HG03378 (cell line): ENCODE data around the gene FOXB1.

ENCODE experiments used
- ATAC-seq: cut with Tn5 transposase; IDR thresholded peaks from one replicate; pipeline ENCODE4 v1.9.1; 2021; ENCODE audit warnings: mild to moderate bottlenecking, moderate library complexity; ENCODE audit not compliant: unreplicated experiment

FOXB1 gene

DNA sequence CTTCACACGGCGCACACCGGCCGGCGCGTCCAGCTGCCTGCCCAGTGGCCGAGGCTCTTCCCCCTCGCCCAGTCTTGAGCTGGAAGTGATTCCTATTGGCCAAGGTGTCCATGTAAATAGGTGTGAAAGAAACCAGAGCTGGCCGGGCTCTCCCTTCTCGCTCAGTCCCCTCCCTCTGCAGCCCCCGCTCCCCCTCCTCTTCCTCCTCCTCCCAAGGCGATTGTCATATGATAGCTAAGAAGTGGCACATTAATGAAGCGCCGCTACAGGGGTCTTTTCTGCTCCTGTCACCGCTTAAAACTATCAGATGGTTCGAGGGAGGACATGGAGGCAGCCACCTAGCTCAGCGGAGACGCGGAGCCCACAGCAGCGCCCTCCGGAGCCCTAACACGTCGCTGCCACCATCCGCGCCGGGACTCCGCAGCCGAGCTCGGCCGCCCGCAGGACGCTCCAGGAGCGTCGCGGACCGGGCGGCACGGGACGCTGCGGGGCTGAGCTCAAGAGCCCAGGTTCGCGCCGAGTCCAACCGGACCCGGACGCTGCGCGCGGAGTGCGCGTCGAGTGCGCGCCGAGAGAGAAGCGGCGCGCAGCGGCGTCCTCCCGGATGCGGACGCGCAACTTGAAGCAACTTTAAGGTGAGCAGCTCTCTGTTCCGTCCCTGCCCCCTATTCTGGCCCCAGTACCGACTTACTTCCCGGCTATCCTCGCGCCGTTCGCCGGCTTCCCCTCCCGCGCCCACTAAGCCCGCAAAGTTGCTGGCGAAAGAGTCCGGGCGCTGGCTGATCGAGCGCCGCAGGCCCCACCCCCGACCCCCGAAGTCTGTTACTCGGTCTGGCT, at the start of gene FOXB1:
Gene FOXB1, plus strand, starts transcription at position 303 of the 837 bp plus-strand sequence. CDS start 653 bp downstream, outside the sequence.
- no peak for ATAC-seq

GRCh38 chr15:59958288-59958687, 45.8 kb upstream of the FOXB1 start:
- no peak for ATAC-seq

- no peak for ATAC-seq
Observed at GRCh38 chr15:59960318-59960717, 43.8 kb upstream of the FOXB1 start.

GRCh38 chr15:59963322-59963721, 40.8 kb upstream of the FOXB1 start:
- ATAC-seq = no peak

GRCh38 chr15:59963925-59964324, 40.2 kb upstream of the FOXB1 start:
- no peak for ATAC-seq

DNA sequence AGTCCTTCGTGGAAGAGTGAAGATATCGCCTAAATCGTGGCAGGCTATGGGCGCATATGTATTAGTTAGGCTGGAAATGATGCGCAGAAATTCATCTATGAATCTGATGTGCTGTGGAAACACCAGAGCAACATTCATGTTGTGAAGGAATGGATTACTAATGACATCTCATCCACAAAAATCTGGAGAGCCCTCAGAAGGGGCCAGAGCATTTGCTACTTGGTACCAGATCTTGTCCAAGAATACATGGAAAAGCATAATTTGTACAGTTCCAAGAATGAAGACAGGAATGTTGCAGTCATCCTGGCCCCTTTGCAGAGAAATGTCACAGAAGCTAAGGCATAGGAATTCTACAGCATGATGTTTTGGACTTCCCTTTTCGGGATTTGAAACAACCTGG, 38.4 kb upstream of the FOXB1 start:
- no peak for ATAC-seq

GRCh38 chr15:59966262-59966661, 37.8 kb upstream of the FOXB1 start:
- ATAC-seq = no peak

GRCh38 chr15:59968314-59968713, 35.8 kb upstream of the FOXB1 start:
- no peak for ATAC-seq

GRCh38 chr15:59972241-59972640, 31.9 kb upstream of the FOXB1 start:
- no peak for ATAC-seq

GRCh38 chr15:59976480-59977271, 27.4 kb upstream of the FOXB1 start:
- ATAC-seq = no peak

DNA sequence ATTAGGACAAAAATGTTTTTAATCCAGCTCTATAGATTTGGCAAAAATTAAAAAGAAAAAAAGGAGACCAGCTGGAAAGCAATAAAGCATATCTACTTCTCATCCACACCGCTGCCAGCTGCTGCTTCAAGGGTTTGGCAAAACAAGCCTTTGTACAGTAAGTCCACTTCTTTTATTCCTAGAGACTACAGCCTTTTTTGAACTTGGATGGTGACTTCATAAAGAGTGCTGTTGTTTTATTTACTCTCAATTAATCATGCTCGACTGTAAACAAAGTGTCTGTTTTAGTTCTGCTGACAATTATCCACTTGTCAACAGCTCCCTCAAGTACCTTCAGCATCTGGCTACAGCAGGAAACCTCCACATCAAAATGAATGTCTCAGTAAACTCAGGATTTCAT, 12.3 kb upstream of the FOXB1 start:
- ATAC-seq = no peak

GRCh38 chr15:59993041-59993750, 10.9 kb upstream of the FOXB1 start:
- ATAC-seq = no peak

DNA sequence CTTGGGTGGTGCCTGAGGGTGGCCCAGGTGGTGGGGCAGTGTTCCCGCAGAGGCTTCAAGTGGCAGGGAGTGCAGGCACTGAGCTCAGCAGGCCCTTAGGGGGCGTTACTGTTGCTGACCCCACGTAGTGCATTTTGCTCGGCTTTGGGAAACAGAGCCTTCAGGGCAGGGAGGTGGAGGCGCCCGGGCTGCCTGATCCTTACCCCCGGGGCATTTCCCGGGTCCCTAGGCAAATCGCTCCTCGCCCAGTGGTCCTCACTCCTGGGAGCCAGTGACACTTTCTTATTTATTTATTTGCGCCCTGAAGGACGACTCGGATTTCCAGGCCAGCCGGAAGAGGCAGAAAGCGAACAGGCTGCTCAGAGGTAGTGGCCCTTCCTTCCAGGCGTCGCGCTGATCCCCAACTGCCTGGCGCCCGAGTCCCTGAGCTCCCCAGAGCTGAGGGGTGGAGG, 10.1 kb upstream of the FOXB1 start:
- ATAC-seq = no peak

GRCh38 chr15:59994526-59994887, 9.6 kb upstream of the FOXB1 start:
- ATAC-seq = no peak

DNA sequence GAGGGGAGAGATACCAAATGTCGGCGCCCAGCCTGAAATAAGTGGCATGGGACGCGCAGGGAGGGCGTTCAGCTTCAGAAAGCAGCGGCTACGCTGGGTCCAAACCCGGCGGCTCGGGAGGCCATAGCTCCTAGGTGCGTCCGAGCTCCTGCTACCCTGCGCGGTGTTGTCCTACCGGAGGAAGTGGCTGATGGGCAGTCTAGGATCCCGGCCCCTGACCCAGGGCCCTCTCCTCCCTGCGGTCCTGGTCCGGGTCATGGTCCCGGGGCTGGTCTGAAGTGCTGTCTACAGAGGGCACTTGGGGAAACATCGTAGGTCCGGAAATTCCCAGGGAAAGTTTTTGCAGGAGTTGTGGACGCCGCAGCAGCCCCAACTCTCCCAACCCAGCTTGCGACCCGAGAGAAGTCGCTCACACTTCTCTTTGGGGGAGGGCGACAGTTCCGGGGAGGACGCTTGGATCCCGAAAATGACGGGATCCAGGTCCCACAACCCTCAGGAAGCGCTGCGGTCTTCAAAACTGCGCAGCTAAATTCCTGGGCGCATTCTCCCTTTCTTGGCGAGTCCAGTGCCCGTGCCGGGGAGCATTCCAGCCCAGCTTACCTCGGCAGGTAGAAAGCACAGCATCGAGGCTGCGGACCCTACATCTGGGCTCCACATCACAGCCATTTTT, 9.1 kb upstream of the FOXB1 start:
- no peak for ATAC-seq

GRCh38 chr15:59995568-59996297, 8.4 kb upstream of the FOXB1 start:
- ATAC-seq = no peak

DNA sequence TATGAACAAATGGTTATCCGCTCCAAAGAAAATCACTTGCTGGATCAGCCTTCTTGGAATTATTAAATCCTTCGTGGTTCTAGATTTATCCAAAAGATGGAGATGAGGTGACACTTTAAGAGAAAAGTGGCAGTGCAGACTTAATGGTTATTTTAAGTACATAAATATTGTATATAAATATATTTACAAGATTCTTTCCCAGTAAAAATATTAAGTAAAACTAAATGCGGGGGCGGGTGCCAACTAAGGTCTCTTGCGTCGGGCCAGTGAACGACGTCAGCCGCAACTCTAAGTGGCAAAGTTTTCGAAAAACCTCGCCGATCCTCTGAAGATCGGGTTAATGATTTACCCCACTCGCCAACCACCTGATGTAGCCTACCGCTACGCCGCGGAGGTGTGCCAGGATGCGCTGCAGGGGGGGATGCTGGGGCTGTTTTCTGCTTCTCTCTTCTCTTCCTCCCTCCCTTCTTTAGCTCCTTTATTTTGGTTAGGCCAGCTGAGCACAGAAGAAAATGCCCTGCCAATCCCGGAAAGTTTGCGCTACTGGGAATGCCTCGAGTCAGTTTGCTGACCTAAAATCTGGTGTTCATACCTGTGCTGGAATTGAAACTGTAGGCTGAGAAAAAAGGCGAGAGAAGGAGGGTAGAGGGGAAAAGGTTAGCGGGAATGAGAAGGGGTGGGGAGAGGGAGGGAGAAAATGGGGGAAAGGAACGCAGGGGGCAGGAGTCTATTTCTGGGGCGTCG, 7.6 kb upstream of the FOXB1 start:
- no peak for ATAC-seq

DNA sequence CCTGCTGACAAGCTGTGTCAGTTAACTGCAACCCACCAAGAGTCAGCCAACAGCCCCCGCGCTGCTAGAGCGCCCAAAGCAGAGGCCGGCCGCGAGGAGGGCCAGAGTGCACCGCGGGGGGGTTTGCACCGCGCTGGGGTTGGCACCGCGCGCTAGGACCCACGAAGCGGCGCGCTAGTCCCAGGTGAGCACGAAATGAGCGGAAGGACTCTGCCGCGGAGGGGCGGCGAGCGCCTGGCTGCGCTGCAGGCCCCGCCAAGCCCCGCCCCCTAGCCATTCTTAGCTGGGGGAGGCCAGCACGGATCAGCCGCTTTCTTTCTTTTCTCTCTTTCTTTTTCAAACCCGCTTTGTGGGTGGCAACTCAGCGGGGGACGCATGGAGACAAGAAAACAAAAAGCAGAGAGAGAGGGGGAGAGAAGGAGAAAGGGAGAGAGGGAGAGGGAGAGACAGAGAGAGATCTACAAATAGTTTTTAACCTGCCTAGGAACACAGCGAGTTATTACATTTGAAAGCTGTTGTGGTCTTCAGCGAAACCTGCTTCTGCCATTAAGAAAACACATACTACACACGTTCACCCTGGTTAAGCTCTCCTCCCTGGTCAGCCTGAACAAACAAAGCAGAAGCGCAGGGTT, 6.9 kb upstream of the FOXB1 start:
- ATAC-seq = peak; percentile 73

DNA sequence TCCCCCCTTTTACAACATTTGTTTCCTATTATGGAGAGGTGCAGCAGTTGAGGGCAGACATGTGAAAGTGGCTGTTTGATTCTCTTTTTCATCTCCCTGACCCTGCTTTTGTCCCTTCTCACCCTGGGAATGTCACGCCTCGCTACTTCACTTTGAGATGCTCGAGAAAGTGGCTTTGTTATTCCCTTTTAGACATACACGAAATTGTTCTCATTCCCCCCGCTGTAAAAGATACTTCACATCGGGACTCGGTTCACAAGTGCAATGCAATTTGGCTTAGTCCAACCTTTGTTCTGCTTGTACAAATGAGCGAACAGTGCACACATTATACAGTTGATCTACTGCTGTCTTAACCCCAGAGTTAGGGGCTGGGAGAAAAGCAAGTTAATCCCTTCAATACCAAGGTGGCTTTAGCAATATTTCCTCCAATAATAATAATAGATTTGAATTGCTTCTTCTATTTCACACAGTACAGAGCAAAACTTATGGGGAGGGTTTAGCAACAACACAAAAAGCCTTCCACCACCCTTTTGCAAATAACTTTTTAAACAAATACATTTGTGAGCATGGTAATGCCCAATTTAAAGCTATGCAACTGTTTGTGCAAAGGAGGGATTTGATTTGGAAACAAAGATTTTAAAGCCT, 5.7 kb upstream of the FOXB1 start:
- ATAC-seq = no peak
